GM18517 (cell line): ENCODE measurements around the gene PKHD1.
A peak's percentile ranks its signal among the peaks of the same experiment; 100 is the strongest.
"Not testable (repeated sequence)": the region's sequence is repeated elsewhere in the genome, so short reads cannot be mapped to it uniquely, and the experiment has no call there.

ENCODE experiments used
- ATAC-seq: cut with Tn5 transposase; IDR thresholded peaks from one replicate; pipeline ENCODE4 v1.9.1; 2021; ENCODE audit warnings: mild to moderate bottlenecking, moderate library complexity; ENCODE audit not compliant: unreplicated experiment

Gene PKHD1

DNA sequence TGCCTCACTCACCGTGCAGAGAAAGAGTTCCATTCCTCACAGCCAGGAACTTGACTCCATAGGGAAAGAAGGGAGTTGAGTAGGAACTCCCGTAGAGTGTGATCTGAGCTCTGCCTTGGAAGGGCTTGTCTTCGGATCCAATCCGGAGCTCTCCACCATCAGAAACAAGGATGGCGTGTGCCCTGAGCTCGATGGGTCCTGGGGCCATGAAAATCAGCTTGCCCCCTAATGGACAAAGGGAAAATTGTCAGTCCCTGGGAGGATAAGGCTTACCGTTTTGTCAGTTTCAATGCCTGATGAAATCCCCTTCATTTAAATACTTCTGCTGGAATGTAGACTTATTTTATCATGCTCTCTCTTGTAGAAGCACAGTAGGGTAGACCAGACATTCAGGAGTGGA, 153.3 kb downstream of the PKHD1 start:
- no peak for ATAC-seq

DNA sequence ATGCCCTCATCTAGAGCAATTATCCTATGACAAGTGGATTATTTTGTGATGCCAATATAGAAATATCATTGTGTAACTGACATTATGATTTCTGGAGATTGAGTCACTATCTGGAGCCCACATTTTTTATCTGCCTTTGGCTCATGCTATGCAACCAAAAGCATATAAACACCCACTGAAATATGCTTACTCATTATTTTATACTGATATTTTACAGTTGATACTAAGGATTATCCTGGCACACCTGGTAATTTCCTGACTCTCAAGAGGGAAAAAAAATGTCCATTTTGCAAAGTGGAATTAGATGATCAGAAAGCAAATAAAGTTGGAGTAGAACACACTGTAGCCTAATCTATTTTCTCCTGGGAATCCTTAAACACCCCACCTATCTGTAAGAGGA, 154.5 kb downstream of the PKHD1 start:
- no peak for ATAC-seq

DNA sequence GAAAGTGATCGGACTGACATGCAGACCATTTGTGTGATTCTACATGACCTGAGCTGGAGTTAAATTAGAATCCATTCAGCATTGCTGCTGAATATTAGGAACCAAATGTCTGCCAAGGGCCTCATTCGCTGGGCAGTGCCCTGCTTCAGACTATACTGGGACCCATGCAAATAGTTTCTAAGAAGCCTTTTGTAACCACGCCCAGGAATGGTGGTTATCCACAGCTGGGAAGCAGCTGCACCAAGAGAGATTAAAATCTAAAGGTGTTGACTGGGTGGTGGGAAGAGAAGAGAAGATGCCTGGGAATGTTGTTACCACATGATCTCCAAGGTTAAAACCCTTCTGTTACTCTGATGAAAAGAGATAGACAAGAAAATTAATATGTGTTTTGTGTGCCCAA, 156.8 kb downstream of the PKHD1 start:
- ATAC-seq: no peak

DNA sequence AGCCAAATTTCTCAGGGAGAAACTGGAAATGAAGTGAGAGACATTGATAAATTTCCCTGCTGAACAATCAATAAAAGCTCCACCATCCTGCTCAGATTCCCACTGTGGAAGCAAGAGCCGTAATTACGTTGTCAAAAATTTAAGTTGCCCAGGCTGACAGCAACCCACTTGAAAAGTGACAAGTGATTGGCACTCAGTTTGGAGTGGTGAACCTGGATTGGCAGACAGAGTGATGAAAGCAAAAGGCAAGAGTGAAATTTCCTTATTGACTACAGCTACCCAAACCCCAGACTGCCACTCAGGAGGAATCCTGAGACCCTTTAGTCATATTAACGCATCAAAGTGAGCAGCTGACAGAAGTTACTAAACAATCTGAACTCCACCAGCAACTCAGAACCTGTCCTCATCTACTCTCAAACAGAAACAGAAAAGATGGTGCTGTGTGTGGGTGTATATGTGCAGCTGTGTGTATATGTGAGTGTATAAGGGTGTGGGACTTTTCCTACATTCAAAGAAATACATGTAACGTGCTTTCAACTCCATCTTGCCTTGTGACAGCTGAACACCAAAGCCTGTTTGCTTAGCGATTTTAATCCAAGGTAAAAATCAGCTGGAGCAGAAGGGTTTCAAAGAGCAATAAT, 157.4 kb downstream of the PKHD1 start:
- no peak for ATAC-seq

DNA sequence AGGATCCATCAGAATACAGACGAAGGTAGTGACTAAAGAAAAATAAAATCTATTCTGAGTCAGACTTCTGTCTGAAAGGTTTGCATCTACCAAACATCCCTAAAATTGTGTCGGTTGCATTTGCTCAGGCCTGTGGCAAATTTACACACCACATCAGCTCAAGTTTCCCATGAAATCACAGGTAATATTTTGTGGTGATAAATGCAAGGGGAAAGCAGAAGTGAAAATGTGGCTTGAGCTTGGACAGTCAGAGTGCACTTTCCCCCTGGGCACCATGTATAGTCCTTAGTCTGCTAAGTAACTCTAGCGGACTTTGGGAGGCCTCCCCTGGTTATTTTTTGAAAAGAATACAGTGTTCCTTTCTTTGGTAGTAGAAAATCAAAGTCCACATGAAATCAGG, 159.1 kb downstream of the PKHD1 start:
- ATAC-seq: peak; percentile 77

DNA sequence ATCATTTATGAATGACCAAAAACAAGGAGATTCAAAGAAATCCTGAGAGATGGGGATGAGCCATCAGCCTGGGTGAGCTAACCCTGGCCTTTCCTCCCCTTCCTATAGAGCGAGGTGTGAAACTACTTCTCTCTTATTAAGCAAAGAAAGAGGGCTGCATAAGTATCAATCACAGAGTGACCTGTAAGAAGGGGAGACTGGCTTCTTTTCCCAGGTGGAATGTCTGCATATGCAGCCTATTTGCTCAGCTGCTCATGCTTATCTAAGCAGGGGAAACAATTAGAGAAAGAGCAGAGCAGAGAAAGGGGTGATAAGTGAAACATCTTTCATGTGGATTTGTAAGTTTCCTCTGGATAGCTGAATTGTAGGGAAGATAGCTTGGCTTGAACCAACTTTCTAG, 160.0 kb downstream of the PKHD1 start:
- ATAC-seq: no peak

DNA sequence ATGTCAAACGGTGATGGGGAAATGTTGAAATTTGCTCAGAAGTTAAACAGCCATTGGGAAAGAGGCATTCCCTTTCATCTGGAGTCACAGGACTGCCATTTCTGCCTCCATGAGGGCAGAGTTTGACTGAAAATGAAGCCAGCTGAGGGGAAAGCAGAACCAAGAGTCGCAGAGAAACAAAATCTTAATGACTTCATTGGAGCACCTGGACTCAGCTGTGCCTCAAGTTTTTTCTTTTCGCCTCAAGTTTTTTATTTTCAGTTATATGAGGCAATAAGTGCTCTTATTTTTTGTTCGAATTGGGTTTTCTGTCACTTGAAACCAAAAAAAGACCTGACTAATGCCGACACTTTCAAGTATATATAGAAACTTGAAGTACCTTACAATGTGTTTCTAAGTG, 161.3 kb downstream of the PKHD1 start:
- ATAC-seq: no peak

DNA sequence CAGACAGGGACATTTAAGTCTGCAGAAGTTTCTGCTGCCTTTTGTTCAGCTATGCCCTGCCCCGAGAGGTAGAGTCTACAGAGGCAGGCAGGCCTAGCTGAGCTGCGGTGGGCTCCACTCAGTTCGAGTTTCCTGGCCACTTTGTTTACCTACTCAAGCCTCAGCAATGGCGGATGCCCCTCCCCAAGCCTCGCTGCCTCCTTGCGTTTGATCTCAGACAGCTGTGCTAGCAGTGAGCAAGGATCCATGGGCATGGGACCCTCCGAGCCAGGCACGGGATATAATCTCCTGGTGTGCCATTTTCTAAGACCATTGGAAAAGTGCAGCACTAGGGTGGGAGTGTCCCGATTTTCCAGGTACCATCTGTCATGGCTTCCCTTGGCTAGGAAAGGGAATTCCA, 164.9 kb downstream of the PKHD1 start:
- not testable (repeated sequence) for ATAC-seq

DNA sequence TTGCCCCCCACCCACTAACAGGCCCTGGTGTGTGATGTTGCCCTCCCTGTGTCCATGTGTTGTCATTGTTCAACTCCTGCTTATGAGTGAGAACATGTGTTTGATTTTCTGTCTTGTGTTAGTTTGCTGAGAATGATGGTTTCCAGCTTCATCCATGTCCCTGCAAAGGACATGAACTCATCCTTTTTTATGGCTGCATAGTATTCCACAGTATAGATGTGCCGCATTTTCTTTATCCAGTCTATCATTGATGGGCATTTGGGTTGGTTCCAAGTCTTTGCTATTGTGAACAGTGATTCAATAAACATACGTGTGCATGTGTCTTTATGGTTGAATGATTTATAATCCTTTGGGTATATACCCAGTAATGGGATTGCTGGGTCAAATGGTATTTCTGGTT, 169.1 kb downstream of the PKHD1 start:
- ATAC-seq: not testable (repeated sequence)

DNA sequence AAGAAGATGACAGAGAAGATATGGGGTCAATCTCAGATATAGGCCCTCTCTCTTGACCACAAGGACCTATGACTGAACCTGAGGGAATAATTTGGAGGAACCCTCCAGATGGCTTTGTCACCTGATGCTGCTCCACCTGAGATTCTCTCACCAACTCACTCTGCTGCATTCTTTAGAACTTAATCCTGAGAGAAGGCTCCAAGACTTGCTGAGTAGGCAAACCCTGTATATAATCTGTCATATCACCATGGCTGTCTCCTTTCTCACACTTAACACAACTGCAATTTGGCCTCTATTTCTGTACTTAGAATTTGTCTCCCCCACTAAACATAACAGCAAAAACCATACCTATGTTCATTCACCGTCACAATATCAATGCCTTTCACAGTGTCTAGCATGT, 172.3 kb downstream of the PKHD1 start:
- no peak for ATAC-seq

DNA sequence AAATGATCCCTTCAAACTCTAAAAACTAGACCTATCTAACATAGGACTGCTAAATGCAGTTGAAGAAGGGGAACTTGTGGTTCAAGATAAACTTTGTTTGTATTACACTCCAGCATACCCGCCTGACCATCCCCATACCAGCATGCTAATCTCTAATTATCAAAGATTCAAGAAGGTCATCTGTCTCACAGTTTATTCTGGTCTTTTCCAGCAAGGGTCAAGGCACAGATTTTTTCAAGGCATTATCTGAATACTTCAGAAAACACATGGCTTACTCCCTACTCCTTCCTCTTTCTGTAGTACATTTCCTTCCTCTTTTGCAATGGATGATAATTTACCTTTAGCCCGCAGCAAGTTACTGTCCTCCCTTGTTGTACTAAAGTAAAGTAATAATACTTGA, 174.1 kb downstream of the PKHD1 start:
- ATAC-seq: no peak

DNA sequence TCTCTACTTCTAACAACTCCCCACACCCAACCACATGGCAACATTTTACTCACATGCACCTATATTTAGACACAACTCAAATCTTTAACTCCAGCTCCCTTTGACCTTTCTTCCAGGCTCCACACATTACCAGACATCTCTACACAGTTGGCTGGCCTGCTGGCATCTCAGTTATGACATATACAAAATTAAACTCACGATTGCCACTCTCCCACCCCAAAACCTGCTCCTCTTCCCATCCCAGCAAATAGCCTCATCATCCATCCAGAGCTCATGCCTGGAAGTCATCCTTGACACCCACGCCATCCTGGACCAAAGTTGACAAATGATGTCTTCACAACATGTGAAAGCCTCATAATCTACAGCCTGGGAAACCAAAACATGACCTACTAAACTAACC, 176.6 kb downstream of the PKHD1 start:
- ATAC-seq: no peak

DNA sequence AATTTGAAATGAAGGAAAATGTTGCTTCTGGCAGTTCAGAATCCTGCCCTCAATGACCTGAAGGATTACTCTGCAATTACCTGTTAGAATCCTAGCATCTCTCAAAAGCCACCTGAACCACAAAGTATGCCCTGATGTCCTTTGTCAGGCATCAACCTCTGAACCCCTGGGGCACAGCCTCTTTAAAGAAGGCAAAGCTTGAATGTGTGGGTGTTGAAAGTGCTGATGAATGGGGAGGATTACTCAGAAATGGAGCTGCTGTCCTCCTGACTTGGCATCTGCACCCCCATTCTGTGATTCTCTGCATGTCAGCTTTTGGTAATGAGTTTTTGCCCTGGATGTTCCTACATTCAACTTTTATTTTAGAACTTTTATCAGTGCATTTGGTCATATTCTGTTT, 179.2 kb downstream of the PKHD1 start:
- no peak for ATAC-seq

DNA sequence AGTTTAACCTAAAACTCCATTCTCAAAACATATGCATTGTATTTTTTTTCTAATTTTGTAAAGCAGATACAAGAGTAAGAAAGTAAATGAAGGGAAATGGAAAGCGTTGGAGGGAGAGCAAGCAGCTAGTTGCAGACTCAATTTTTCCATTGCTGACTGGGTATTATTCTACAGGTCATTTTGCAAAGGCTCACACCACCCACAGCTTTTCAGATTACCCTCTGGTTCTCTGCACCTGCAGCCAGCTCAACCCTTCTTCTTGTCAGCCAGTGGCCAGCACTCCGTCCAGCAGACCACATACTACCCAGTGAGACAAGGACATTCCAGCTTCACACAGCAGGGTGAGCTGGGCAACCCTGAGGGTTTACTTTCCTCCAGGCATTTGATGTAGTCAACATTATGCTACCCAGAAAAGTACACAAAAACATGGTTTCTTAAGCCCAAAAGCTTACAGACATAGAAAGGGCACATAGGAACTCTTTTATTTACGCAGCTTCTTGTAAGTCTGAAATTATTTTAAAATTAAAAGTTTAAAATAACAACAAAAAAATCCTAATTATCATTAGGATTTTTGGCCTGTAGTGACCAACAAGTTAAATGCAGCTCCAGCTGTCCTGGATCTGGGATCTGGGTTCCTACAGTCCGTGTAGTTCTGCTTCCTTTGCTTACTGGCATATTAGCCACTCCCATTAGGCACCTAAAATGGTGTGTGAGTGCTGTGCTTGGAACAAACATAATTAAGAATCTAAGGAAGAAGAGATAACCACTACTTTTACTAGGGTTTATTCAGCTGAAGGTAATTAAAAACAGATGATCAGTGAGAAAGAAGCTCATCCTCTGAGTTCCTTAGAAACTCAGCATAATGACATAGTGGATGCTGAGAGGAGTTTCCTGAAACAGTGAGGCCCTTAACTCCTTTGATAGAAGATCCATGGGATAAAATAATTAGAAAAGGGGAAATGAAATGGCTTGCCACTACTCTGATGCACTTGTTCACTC, 185.3 kb downstream of the PKHD1 start:
- no peak for ATAC-seq

DNA sequence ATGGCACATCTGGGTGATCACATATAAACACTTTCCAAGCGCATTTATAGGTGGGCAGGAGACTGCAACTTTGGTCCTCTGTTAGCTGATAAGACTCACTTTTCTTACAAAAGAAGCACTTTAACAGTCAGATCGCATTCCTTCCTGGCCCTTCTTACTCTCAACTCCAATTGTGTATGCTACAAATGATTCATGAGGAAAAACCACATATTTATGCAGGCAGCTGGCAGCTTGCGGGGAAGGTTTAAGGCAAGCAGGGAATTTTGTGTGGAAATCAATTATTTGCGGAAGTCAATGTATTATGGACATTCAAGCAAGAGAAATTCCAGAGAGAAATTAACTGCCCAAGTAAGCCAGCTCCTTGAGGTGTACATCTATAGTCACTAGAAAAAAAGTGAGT, 194.0 kb downstream of the PKHD1 start:
- ATAC-seq: no peak

DNA sequence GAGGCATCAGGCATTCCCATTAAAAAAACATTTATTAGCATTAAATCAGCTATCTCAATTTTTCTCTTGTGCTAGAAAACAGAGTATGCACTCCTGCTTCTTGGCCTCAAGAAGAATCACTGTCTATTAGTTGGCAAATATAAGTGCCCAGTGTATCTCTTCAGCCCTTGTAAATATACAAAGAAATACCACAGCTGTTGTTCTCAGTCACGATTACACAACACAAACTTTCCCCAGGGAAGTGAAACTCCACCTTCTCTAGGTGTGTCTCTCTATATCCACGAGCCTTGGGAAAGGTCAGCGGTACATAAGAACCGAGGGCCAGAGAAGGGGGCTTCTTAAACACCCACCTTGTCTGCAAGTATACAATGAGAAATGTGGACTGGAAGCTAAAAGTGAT, 194.7 kb downstream of the PKHD1 start:
- no peak for ATAC-seq

DNA sequence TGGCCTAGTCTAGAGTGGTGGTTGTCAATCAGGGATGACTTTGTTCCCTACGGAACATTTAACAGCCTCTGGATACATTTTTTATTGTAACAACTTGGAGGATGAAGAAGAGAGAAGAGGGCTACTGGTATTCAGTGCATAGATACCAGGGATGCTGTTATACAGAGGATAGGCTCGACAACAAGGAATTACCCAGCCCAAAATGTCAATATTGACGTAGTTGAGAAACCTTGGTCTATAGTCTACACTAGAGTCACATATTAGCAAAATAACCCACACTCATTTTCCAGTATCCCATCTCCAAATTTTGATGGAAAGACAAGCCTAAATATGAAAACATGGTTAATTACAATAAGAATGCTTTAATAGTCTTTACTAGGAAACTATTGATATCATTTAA, 195.1 kb downstream of the PKHD1 start:
- ATAC-seq: no peak

DNA sequence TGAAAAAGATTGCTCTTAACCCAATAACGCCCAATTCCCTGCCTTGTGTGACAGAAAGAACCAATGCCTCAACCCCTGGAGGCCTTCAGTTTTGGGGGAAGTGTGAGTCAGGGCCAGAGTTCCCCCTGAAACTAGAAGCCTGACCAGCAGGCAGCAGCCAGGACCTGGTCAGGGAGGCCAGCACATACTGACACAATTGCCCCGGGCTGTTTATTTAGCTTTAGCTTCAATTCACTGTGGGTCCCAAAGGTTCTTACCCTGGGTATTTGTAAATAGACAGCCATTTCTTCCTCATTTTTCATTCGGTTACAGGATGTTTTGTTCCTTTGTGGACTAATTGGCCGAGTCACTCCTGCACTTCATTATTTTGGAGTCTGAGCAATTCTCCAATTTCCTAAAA, 195.6 kb downstream of the PKHD1 start:
- ATAC-seq: no peak

DNA sequence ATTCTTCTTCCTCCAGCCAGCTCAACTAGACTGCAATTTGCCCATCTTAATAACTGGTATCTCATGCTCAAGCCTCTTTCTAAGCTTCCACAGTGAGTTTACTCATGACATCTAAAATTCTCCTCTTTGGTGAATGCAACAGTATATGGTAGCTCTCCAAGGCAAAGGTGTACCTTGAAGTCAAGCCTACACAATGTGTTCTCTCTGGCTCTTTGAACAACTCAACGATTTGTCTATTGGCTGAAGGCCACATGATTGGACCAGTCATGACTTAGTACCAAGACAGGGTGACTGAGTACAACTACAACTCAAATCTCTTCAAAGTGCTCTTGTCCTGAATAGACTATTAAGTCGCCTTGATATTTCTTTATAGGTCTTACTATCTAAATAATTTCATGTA, 199.6 kb downstream of the PKHD1 start:
- no peak for ATAC-seq

DNA sequence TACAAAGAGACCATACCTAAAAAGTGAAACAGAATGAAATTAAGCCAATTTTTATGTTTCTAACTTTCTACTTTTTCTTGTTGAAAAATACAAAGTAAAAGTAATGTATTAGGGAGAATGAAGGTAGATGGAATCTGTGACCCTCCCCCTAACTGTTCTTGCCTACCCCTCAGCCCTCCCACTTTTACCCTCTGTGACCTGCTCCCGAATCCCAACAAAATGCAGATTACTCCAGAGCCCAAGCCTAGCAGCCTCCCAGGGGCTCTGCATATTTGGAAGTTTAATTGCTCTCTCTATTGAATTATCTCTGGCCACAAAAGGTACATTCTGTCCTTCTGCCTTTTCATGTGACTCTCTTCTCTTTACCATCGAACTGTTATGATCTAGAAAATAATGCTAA, 201.5 kb downstream of the PKHD1 start:
- no peak for ATAC-seq

DNA sequence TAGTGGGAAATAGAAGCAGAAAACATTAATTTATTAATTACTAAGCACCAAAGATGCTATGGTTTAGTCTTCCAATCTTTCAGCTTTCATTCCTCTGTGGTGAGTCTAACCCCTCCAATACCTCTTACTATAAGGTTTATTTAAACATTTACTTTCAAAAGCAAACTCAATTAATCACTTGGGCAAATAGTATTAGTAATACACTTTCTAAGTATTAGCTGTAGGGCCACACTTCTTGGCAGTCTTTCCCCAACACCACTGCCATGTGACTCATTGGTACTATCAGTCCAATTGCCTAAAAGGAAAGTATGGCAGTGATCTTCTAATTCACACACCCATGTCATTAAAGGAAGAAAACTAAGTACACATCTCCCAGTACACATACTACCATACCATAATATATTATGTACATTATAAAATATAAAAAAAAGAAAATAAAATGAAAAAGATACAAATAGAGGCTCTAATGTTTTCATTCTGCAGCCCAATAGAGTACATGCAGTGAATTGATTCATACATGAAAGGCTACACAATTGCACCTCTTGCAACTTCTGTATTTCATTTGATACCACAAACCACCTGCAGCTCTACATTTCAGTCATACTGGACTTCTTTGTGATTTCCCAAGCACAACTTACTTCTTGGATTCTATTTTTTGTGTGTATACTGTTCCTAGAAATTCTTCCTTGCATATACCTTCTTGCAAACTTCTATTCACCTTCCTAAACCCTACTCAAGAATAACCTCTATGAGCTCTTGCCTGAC, 218.6 kb downstream of the PKHD1 start:
- ATAC-seq: no peak

DNA sequence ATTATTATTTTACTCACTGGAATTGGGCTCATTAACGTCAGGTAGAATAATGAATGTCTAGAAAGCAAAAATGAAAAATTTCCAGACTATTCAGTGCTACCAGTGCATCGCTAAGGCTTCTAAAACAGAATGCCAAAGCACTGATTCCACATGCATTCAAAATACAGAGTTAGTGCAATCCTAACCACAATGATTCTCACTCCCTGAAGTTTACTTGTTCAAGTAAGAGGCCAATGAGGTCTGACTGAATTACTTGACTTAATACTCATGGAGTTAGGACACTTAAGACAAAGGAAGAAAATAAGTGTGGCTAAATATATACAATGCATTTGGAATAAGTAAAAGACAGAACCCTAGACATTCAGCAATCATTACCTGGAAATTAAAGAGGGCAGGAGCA, 220.5 kb downstream of the PKHD1 start:
- ATAC-seq: no peak
